NCI-H524 (cell line): ENCODE data around the gene MAP2K1.
"Not testable (repeated sequence)": the region's sequence is repeated elsewhere in the genome, so short reads cannot be mapped to it uniquely, and the experiment has no call there.

Experiments used
- DNase-seq, 2 experiments: peaks; one replicate each; lab custom pipeline; 2025; lab: John Stamatoyannopoulos, UW

The MAP2K1 gene

DNA sequence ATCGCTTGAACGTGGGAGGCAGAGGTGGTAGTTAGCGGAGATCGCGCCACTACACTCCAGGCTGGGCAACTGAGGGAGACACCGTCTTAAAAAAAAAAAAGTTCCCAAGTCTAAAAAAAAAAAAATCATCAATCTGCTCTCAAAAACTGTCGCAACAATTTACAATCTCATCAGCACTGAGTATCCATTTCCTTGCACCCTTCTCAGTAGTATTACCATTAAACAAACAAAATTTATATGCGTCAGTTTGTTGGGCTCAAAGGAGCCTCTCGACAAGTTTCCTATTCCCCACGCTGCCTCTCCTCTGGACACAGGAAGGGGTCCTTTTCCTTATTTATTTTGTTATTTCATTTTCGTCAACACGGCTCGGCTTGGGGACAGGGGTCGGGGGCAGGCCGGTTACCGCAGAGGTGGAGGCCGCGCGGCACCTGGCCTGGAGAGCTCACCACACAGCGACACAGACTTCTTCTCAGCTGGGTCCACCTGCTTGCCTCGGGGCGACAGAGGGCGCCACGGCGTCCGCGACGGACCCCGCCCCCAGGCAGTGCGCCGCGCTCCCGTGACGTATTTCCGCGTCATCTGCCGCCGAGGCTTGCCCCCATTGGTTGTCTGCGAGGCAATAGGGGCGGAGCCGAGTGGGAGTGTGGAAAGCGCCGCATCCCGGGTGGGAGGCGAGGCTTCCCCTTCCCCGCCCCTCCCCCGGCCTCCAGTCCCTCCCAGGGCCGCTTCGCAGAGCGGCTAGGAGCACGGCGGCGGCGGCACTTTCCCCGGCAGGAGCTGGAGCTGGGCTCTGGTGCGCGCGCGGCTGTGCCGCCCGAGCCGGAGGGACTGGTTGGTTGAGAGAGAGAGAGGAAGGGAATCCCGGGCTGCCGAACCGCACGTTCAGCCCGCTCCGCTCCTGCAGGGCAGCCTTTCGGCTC, at the start of gene MAP2K1:
TSS of gene MAP2K1 (plus strand) at position 709 of the 920 bp plus-strand sequence. CDS start 436 bp downstream, outside the sequence.
- DNase-seq, result peak; percentile 96 to 98

GRCh38 chr15:66348530-66348929, 38.2 kb upstream of the MAP2K1 start:
- DNase-seq, result not testable (repeated sequence)

DNA sequence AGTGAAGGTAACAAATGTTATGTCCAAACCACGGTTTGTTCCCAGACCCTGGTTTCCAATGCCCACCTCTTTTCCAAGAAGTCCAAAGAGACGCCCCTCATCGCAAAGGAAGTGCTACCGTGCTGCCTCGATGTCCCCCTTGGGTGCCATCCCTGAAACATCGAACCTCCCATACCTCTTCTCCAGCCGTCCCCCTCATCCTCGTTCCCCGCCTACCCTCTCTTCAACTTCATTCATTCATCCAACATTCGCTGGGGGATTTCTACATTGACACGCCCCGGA, 30.7 kb upstream of the MAP2K1 start:
- DNase-seq, result no peak

DNA sequence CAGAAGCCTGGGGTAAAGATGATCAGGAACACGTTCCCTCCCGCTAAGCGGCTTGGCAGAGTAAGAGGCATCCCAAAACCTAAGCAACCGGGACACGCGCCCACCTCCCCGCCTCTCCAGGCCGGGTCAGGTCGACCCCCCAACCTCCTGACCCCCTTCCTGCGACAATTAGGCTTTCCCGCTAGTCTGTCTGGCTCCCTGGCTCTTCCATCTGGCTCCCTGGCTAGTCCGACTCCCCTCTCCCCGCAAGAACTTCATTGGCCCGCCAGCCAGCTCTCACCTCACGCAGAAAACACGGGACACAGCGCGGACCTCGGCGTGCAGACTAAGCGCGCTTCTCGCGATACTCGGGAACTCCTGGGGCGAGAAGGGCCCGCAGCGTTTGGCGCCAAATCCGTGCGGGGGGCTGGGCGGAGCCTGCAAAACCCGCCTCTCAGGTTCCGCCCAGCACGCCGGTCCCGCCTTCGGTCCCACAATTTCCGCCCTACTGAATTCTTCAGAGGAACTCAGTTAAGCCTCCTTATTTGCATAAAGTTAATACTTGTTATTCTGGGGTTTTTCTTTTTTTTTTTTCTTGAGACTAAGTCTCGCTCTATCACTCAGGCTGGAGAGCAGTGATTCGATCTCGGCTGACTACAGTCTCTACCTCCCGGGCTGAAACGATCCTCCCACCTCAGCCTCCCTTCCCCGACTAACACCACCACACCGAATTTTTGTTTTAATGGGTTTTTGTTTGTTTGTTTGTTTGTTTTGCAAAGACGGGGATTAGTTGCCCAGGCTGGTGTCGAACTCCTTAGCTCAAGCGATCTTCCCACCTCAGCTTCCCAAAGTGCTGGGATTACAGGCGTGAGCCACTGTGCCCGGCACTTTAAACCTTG, 30.1 kb upstream of the MAP2K1 start, which contains the start of gene TIPIN:
TSS of gene TIPIN (minus strand) at position 327 of the 878 bp plus-strand sequence. CDS start 3,738 bp downstream, outside the sequence.
- DNase-seq, result peak; percentile 97 to 98

DNA sequence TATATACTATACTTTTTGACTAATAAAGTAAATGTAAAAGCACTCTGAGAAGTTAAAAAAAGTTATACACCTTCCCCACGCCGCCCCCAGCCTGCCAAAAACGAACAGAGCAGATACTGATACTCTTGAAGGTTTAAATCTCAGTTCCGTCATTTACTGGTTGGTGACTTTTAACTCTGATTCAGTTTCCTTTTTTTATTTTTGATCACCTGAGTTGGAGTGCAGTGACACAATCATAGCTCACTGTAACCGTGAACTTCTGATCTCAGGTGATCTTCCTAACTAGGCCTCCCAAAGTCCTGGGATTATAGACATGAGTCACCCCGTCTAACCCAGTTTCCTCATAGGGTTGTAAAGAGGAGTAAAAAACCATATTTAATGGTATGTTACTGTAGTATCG, 27.0 kb upstream of the MAP2K1 start:
- no peak for DNase-seq

- DNase-seq, result not testable (repeated sequence)
These were observed 24.8 kb upstream of the MAP2K1 start for GRCh38 chr15:66361745-66362460.

DNA sequence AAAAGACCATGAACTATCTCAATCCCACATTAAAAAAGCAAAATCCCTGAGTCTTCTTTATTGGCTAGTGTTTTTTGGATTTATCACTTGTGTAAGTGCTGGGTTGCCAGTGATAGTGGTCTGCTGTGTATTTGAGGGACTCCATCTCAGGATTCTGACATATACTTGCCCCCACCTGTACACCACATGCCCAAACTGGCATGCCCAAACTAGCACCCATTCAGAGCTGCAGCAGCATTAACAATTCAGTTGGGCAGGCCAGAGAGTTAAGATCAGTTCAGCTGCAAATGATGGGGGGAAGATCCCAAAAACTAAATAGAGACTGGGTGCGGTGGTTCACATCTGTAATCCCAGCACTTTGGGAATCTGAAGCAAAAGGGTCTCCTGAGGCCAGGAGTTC, 23.9 kb upstream of the MAP2K1 start:
- no peak for DNase-seq

DNA sequence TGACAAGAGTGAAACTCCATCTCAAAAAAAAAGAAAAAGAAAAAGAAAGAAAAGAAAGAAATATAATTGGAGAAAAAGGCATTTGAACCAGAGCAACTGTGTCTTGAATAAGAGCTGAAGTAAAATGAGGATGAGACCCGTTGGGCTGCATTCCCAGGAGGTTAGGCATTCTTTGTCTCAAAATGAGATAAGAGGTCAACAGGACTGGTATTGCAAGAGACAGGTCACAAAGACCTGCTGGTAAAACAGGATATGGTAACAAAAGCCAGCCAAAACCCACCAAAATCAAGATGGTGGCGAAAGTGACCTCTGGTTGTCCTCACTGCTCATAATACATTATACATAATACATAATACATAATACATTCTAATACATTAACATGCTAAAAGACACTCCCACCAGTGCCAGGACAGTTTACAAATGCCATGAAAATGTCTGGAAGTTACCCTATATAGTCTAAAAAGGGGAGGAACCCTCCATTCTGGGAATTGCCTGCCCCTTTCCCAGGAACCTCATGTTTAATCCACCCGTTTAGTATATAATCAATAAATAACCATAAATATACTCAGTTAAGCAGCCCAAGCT, 21.7 kb upstream of the MAP2K1 start:
- no peak for DNase-seq

- DNase-seq, result peak in 1 of 2 experiments; percentile 55
These were observed 16.7 kb upstream of the MAP2K1 start for GRCh38 chr15:66369773-66370651.

- no peak for DNase-seq
These were observed 12.5 kb upstream of the MAP2K1 start for GRCh38 chr15:66374179-66374578.

DNA sequence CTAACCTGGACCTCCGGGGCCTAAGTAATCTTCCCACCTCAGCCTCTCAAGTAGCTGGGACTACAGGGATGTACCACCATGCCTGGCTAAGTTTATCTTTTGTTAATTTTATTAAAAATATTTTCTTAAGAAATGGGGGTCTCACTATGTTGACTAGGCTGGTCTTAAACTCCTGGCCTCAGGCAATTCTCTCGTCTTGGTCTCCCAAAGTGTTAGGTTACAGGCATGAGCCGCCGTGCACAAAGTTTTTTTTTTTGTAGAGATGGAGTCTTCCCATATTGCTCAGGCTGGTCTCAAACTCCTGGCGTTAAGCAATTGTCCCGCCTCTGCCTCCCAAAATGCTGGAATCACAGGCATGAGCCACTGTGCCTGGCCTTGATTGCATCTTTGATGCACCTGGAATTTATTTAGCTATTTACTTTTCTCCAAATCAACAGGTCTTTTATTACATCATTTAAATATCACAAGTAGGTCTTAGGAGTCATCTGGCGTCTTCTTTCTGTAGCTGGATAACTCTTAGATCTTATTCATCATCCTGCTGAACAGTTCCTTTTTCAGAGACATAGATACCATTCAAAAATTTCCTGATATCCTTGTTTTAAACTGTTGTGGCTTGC, 7.8 kb upstream of the MAP2K1 start:
- no peak for DNase-seq

DNA sequence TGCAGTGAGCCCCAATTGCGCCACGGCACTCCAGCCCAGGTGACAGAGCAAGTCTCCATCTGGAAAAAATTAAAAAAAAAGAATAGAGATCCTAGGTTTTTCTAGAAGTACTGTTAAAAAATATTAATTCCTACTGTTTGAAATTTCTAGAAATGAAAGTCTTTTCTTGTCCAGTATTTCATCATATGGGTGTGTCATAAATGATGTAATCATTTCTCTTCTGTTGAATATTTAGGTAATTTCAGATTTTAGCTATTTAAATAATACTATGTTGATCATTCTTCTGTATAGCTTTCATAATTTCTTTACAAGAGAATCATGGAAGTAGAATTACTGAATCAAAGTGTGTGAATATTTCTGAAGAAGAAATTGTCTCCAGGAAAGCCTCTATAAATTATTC, 5.3 kb upstream of the MAP2K1 start:
- not testable (repeated sequence) for DNase-seq

DNA sequence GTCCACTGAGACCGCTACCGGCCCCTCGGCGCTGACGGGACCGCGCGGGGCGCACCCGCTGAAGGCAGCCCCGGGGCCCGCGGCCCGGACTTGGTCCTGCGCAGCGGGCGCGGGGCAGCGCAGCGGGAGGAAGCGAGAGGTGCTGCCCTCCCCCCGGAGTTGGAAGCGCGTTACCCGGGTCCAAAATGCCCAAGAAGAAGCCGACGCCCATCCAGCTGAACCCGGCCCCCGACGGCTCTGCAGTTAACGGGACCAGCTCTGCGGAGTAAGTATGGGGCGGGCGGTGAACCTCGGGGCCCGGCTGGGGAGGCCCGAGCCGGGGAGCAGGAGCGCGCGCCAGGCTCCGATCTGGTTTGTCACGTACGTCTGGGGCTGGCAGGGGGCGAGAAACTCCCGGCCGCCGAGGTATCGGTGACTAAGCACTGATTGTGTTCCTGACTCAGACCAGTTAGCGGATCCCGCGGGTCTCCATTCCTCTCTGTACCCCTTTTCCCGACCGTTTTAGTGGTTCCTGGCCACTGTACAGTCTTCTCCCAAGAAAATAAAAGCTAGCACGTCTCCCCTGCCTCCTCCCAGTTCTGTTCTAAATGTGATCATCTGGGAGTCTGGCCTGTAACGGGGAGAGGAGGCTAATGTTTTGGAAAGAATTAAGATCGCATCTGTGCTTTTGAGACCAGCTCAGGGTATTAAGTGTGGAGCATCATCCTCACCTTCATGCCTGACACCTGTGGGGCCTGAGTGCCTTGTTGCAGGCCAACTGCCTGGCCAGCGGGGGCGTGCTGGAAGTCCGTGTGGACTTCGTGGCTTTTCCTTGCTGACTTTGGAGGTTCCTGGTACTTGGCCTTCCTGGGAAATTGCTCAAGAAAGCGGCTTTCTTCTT, 691 bp downstream of the MAP2K1 start:
- DNase-seq, result peak; percentile 41 to 68

DNA sequence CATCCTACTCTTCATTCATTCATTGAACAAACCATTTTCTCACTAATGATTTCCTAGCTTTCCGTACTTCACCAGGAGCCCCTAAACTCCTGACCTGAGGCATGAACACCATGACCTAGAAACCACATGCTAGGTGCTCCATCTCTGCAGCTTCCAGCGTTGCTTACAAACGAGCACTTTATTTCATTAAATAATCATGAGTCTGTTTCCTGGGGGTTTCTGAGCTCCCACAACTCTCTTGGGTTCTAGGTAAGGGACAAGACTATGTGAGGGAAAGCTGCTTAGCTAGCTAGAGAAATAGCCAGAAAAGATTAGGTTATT, 1.3 kb downstream of the MAP2K1 start:
- no peak for DNase-seq

DNA sequence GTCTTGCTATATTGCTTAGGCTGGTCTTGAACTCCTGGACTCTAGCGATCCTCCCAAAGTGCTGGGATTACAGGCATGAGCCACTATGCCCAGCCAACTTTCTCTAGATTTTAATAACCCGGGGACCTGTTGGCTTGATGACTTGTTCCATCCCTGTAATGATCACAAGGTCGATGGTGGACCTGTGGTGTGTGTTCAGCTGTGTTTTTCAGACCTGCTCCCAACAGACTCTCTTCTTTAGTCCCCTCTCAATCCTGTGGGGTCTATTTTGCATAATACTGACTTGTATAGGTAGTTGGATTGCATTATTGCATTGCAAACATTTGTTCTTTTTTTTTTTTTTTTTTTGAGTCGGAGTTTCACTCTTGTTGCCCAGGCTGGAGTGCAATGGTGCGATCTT, 1.9 kb downstream of the MAP2K1 start:
- DNase-seq, result no peak

DNA sequence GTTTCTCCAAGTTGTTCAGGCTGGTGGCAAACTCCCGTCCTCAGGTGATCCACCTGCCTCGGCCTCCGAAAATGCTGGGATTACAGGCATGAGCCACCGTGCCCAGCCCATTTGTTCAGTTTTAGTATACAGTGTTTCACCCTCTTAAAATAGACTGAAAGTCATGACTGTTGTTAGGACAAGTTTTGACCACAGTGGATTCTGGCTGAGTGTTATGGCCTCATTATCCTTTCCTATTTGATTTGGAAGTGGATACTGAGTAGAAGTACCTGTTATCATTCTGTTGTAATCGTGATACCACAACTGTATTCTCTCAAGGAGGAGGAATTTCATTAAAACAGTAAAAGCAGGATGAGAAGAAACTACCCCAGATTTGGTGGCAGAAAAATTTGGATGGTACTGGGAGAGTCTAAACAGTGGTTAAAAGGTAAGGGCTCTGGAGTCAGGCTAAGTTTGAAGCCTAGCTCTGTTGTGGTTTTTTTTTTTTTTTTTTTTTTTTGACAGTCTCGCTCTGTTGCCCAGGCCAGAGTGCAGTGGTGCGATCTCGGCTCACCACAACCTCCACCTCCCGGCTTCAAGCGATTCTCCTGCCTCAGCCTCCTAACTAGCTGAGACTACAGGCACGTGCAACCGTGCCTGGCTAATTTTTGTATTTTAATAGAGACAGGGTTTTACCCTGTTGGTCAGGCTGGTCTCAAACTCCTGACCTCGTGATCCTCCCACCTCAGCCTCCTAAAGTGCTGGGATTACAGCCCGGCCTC, 2.6 kb downstream of the MAP2K1 start:
- DNase-seq, result no peak

DNA sequence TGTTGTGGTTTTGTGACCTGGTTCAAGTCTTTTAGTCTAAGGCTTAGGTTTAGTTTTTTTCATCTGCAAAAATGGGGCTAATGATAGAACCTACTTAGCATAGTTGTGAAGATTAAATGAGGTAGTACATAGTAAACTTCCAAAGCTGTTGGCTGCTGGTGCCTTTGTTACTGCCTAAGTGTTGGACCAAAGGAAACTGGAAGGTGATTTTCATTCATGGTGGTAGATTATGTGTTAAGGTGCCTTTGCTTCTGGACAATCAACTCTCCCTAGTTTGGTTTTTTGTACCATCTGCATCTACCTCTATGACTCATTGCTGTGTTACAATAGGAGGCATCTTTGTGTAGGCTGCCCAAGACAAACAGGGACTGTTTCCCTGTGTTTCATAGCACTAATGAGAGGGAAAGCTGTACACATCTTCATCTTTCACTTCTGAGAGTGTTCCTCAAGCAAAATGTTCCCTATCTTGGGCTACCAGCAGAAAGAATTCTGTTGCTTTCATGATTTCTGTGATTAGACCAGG, 3.2 kb downstream of the MAP2K1 start:
- no peak for DNase-seq

DNA sequence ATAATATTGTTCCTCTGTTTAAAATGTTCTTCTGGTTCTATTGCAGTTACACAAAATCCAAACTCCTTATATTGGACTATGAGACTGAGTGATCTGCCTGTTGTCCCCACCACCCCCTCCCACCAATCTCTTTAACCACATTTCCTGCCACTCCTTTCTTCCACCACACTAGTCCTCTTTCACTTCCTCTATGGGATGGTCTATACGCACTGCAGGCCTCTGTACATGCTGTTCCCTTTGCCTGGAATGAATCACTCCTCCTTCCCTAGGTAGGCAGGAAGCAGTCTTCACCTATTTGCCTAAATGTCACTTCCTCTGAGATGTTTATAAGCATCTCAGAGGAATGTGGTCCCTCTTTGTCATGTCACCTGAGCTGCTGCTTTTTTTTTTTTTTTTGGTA, 4.0 kb downstream of the MAP2K1 start:
- DNase-seq, result no peak
